GM12864 (cell line): ENCODE data around the gene CENPO.

ENCODE experiments used
- DNase-seq: peaks from one replicate; pipeline ENCODE4 v3.0.0-alpha.2; 2011; ENCODE audit warnings: low read depth
- H3K4me3 ChIP-seq: 2 replicates; pipeline ENCODE4 v1.5.1; 2011; ENCODE audit warnings: mild to moderate bottlenecking, low read depth, low read length, control low read depth
- CTCF ChIP-seq: IDR thresholded peaks from 2 replicates; pipeline ENCODE4 v1.5.1; 2011; ENCODE audit warnings: low read depth, mild to moderate bottlenecking, moderate library complexity, low read length, control low read depth, inconsistent platforms; ENCODE audit errors: missing control alignments

Gene CENPO

GRCh38 chr2:24768601-24769000 lies 24.6 kb upstream of the CENPO start:
- TF ChIP-seq CTCF = no peak
- H3K4me3 ChIP-seq = no peak overlapping the region
- no peak for DNase-seq

- no peak overlapping the region for H3K4me3 ChIP-seq
- DNase-seq = no peak
- TF ChIP-seq CTCF = no peak
Observed at GRCh38 chr2:24771061-24771460, 22.2 kb upstream of the CENPO start.

- DNase-seq = no peak
Observed at GRCh38 chr2:24771764-24772586, 21.2 kb upstream of the CENPO start.

GRCh38 chr2:24774373-24774772 lies 18.9 kb upstream of the CENPO start:
- H3K4me3 ChIP-seq = no peak overlapping the region
- no peak for TF ChIP-seq CTCF
- no peak for DNase-seq

More at GRCh38 chr2:24771764-24772586, 21.2 kb upstream of the CENPO start:
- TF ChIP-seq CTCF = no peak
- H3K4me3 ChIP-seq = no peak overlapping the region

GRCh38 chr2:24779116-24779515 lies 14.1 kb upstream of the CENPO start:
- DNase-seq = no peak
- TF ChIP-seq CTCF = no peak
- H3K4me3 ChIP-seq = no peak overlapping the region

GRCh38 chr2:24783641-24784040 lies 9.6 kb upstream of the CENPO start:
- no peak overlapping the region for H3K4me3 ChIP-seq
- no peak for DNase-seq
- no peak for TF ChIP-seq CTCF

GRCh38 chr2:24785671-24786321 lies 7.4 kb upstream of the CENPO start:
- DNase-seq = peak; percentile 60
- H3K4me3 ChIP-seq = no peak overlapping the region; the same call in 1 of the 2 replicates
- no peak for TF ChIP-seq CTCF
